ENCODE results near the gene CT47C1.

GRCh38 chrX:119036107-119037029 is 36.4 kb upstream of the CT47C1 start:
- TF ChIP-seq, protein P1, sequence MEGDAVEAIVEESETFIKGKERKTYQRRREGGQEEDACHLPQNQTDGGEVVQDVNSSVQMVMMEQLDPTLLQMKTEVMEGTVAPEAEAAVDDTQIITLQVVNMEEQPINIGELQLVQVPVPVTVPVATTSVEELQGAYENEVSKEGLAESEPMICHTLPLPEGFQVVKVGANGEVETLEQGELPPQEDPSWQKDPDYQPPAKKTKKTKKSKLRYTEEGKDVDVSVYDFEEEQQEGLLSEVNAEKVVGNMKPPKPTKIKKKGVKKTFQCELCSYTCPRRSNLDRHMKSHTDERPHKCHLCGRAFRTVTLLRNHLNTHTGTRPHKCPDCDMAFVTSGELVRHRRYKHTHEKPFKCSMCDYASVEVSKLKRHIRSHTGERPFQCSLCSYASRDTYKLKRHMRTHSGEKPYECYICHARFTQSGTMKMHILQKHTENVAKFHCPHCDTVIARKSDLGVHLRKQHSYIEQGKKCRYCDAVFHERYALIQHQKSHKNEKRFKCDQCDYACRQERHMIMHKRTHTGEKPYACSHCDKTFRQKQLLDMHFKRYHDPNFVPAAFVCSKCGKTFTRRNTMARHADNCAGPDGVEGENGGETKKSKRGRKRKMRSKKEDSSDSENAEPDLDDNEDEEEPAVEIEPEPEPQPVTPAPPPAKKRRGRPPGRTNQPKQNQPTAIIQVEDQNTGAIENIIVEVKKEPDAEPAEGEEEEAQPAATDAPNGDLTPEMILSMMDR (conservative IDR thresholded peaks at IDR 0.05 in 1 of 2, IDR thresholded peaks at IDR 0.05 in 1 of 2; ENCODE audit: extremely low read depth in 1 of 2, insufficient read depth in 1 of 2, low read depth in 1 of 2, low read length in 2 of 2), result no peak
- no peak for TF ChIP-seq EZH2 (IDR thresholded peaks at IDR 0.05; ENCODE audit: borderline replicate concordance, low read length)

Measured in mammary epithelial cell (primary cell).